ENCODE measurements around the gene KLHDC4. TPM values are rescaled to one million over a fixed set of nuclear protein-coding genes. Genes with fewer than 3 reads are reported as not detected.
A peak's percentile ranks its signal among the peaks of the same experiment; 100 is the strongest.
"Not testable (repeated sequence)": the region's sequence is repeated elsewhere in the genome, so short reads cannot be mapped to it uniquely, and the experiment has no call there.

KLHDC4 gene
- total and polyA plus RNA-seq, 9 of the 15 experiments (the other 6 are each of a cell fraction or from before 2014, with no cell fraction given) = 1.3 to 68.1 (median 32.8) TPM

DNA sequence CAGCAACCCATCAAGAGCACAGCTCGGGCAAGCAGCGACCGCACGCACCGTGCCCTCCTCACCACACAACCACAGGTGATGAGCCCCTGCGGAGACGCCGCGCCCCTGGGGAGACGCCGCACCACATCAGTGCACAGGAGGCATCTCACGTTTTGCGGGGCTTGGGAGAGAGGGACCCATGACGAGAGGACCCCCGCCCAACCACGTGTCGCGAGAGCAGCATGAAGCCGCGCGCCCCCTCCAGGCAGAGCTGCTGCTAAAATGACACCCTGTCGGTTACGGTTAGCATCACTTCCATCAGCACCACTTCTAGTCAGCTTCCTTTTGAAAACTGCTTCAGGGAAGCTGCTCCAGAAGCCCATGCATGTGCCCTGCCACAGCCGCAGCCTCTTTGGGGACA lies 45.3 kb downstream of the KLHDC4 start:
- no peak for DNase-seq (ENCODE audit: extremely low read depth in 1 of 4, low spot score in 3 of 4)
- Histone ChIP-seq H3K36me3 (ENCODE audit: control insufficient read depth, insufficient read depth, low read length) (peaks cover 63% of the 10 kb centered on the region), H3K79me2 (ENCODE audit: control insufficient read depth, insufficient read depth, low read length) (peaks cover 35% of the 10 kb centered on the region), H3K4me2 (ENCODE audit: insufficient read depth, low read length) (no peak overlapping the region), H3K4me3 (no peak overlapping the region), H2AFZ (ENCODE audit: low read depth, low read length) (no peak overlapping the region), H3K4me1 (replicated peaks in 1 of 2; ENCODE audit: control insufficient read depth in 2 of 2, insufficient read depth in 2 of 2, low read length in 2 of 2) (peaks cover 31 to 45% of the 10 kb centered on the region in 2 experiments), H4K20me1 (replicated peaks; ENCODE audit: control insufficient read depth, insufficient read depth, low read length) (peaks cover 3% of the 10 kb centered on the region), H3K27ac (ENCODE audit: extremely low read depth, low read depth, low read length) (no peak overlapping the region; the same call in 2 of the 3 replicates), H3K9me3 (replicated peaks; ENCODE audit: control insufficient read depth, insufficient read depth, low read depth, low read length) (no peaks in the 10 kb centered on the region), H3K27me3 (ENCODE audit: control insufficient read depth in 2 of 2, insufficient read depth in 2 of 2, low read length in 2 of 2) (no peaks in the 10 kb centered on the region), H3K9ac (ENCODE audit: insufficient read depth in 1 of 2, low read depth in 2 of 2, low read length in 2 of 2) (peak overlapping the region in 1 of 2 experiments; percentile 85; a peak in 2 of 4 replicates), H3K9me1 (ENCODE audit: control insufficient read depth, insufficient read depth, low read length) (peaks cover 15% of the 10 kb centered on the region)
- 96% methylated on average over 13 of the region's 24 CpGs for WGBS (ENCODE audit: insufficient coverage, low coverage, missing lambda C conversion rate)
- in situ Hi-C loops (cut with MboI) (no loop called here), intact Hi-C loops (cut with micrococcal nuclease) (no loop called here)
- no peak for TF ChIP-seq PHF8 (IDR thresholded peaks at IDR 0.05; ENCODE audit: borderline replicate concordance, low read length)
- peak; percentile 18; the same call in 1 of the 2 replicates for TF ChIP-seq ZNF263 (CRISPR knock-in tag; IDR thresholded peaks at IDR 0.05; ENCODE audit: borderline replicate concordance)
- ChIA-PET POLR2A (interaction anchor here (1.2 kb wide), 1 partner anchor 10 kb away, joined by 4 read pairs; no protein-coding TSS in a partner anchor), CTCF (ENCODE audit: low intra/inter-chr PET ratio) (no interaction called here)
- ATAC-seq = no peak
- no TSS peak for BruUV-seq (replicated peaks)
- no peak for FAIRE-seq

DNA sequence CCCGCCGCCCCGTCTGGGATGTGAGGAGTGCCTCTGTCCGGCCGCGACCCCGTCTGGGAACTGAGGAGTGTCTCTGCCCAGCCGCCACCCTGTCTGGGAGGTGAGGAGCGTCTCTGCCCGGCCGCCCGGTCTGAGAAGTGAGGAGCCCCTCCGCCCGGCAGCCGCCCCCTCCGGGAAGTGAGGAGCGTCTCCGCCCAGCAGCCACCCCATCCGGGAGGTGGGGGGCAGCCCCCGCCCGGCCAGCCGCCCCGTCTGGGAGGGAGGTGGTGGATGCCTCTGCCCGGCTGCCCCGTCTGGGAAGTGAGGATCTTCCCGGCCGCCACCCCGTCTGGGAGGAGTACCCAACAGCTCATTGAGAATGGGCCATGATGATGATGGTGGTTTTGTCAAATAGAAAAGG lies 47.0 kb downstream of the KLHDC4 start:
- H3K9me3 ChIP-seq (replicated peaks; ENCODE audit: control insufficient read depth, insufficient read depth, low read depth, low read length); ATAC-seq; CTCF ChIA-PET (ENCODE audit: low intra/inter-chr PET ratio): not testable (repeated sequence)

More for the DNA sequence above, 47.0 kb downstream of the KLHDC4 start:
- H3K9ac ChIP-seq (ENCODE audit: insufficient read depth in 1 of 2, low read depth in 2 of 2, low read length in 2 of 2); H4K20me1 ChIP-seq (replicated peaks; ENCODE audit: control insufficient read depth, insufficient read depth, low read length); DNase-seq (ENCODE audit: extremely low read depth in 1 of 4, low spot score in 3 of 4); H3K4me2 ChIP-seq (ENCODE audit: insufficient read depth, low read length); H2AFZ ChIP-seq (ENCODE audit: low read depth, low read length); BruUV-seq (replicated peaks); POLR2A ChIA-PET; H3K27me3 ChIP-seq (ENCODE audit: control insufficient read depth in 2 of 2, insufficient read depth in 2 of 2, low read length in 2 of 2); H3K4me3 ChIP-seq; H3K27ac ChIP-seq (ENCODE audit: extremely low read depth, low read depth, low read length); in situ Hi-C loops (cut with MboI); FAIRE-seq; intact Hi-C loops (cut with micrococcal nuclease): not testable (repeated sequence)
- H3K36me3 ChIP-seq (ENCODE audit: control insufficient read depth, insufficient read depth, low read length) = peaks cover 68% of the 10 kb centered on the region
- peaks cover 31 to 45% of the 10 kb centered on the region in 2 experiments for H3K4me1 ChIP-seq (replicated peaks in 1 of 2; ENCODE audit: control insufficient read depth in 2 of 2, insufficient read depth in 2 of 2, low read length in 2 of 2)
- peaks cover 15% of the 10 kb centered on the region for H3K9me1 ChIP-seq (ENCODE audit: control insufficient read depth, insufficient read depth, low read length)
- 90% methylated on average over 10 of the region's 28 CpGs for WGBS (ENCODE audit: insufficient coverage, low coverage, missing lambda C conversion rate)
- peaks cover 30% of the 10 kb centered on the region for H3K79me2 ChIP-seq (ENCODE audit: control insufficient read depth, insufficient read depth, low read length)
